Fibroblast of lung (primary cell): ENCODE measurements around the gene MSI2.

Experiments used
- EZH2 ChIP-seq: IDR thresholded peaks from 2 replicates; pipeline ENCODE4 v1.5.1; 2012; ENCODE audit warnings: low read length, control low read depth, mild to moderate bottlenecking; ENCODE audit errors: missing control alignments
- TF ChIP-seq, protein P1 (sequence below), 2 donors: IDR thresholded peaks in 1 of 2; conservative IDR thresholded peaks in 1 of 2; 1 replicate in 1 of 2; 2 replicates in 1 of 2; pipeline ENCODE4 v1.5.1; 2011 to 2012; ENCODE audit warnings: low read length in 2 of 2, control low read depth in 1 of 2, inconsistent platforms in 1 of 2, low read depth in 1 of 2, mild to moderate bottlenecking in 1 of 2

DNA sequence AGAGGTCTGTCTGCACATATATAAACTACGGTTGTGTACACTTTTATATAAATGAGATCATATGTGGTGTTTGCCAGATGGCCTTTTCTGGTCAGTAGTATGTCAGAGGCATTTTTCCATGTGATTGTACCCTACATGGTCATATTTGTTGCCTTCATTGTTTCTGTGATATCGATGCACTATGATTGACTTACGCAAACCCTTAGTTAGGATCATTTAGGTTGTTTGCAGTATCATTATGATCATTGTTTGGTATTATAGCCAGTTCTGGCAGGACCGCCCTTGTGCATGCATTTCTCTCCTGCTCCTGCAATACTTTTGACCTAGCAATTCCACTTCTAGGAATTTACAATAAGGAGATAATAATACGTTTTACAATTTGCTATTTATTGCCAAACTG, 169.1 kb downstream of the MSI2 start:
- TF ChIP-seq, protein P1, sequence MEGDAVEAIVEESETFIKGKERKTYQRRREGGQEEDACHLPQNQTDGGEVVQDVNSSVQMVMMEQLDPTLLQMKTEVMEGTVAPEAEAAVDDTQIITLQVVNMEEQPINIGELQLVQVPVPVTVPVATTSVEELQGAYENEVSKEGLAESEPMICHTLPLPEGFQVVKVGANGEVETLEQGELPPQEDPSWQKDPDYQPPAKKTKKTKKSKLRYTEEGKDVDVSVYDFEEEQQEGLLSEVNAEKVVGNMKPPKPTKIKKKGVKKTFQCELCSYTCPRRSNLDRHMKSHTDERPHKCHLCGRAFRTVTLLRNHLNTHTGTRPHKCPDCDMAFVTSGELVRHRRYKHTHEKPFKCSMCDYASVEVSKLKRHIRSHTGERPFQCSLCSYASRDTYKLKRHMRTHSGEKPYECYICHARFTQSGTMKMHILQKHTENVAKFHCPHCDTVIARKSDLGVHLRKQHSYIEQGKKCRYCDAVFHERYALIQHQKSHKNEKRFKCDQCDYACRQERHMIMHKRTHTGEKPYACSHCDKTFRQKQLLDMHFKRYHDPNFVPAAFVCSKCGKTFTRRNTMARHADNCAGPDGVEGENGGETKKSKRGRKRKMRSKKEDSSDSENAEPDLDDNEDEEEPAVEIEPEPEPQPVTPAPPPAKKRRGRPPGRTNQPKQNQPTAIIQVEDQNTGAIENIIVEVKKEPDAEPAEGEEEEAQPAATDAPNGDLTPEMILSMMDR (conservative IDR thresholded peaks at IDR 0.05 in 1 of 2, IDR thresholded peaks at IDR 0.05 in 1 of 2; ENCODE audit: low read depth in 1 of 2, low read length in 2 of 2), result no peak
- TF ChIP-seq EZH2, result no peak
